Adipose tissue (tissue), 3 donors: ENCODE results near the gene HOXA4. TPM values are rescaled to one million over a fixed set of nuclear protein-coding genes. Genes with fewer than 3 reads are reported as not detected.

ENCODE experiments used
- H3K27ac ChIP-seq: one replicate; pipeline ENCODE4 v1.5.1; 2013; ENCODE audit warnings: low read depth, low read length
- WGBS, 3 donors: extraction: QIAGEN DNeasy Blood & Tissue Kit; methylation state at CpG; one replicate each; pipeline ENCODE4 v1.1.7; 2013; 5-methylcytosine and 5-hydroxymethylcytosine counted together
- polyA plus RNA-seq, 3 donors: library from polyadenylated mRNA; stranded (reverse); fragments of 200-250 nt; gene quantifications; one replicate each; pipeline ENCODE4 v1.2.3, GENCODE V29; 2013
- donor health status: healthy with polysubstance abuse.
- donor health status: Bipolar disorder and iron deficiency.
- donor health status: healthy.

HOXA4 gene
- polyA plus RNA-seq, 3 donors: 1.2 to 19.8 (median 4.9) TPM

DNA sequence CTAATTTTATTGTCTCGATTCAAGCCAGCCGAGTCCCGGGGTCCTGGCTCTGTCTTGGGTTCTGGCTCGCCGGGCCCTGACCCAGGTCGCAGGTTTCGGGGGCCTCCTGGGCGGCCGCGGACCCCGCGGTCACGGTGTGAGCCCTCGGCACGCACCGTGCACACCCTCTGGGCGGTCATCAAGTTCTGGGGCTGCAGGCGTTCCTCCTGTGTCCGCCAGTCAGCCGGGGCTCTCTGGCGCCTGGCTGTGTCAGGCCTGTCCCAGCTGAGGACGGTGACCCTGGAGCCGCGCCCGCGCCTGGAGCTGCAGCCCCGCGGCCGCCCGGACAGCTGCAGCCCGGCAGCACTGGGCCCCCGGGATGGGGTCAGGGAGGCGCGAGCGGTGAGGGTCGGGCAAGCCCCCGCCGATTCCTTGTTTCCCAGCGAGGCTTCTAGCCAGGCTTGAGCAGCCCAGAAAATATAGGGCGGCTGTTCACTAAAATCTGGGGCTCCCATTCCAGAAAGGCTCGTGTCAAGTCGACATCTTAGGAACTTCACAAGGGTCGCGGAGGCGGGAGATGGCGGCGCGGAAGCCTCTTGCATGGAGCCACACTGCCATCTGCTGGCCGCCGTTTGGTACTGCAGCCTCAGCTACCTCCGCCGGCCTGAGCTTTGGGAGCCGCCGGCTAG, 30.1 kb upstream of the HOXA4 start:
- H3K27ac ChIP-seq: no peak overlapping the region
- 1 to 2% (median 2%) methylated on average over 53 to 54 of the region's 54 CpGs for WGBS, 3 donors

DNA sequence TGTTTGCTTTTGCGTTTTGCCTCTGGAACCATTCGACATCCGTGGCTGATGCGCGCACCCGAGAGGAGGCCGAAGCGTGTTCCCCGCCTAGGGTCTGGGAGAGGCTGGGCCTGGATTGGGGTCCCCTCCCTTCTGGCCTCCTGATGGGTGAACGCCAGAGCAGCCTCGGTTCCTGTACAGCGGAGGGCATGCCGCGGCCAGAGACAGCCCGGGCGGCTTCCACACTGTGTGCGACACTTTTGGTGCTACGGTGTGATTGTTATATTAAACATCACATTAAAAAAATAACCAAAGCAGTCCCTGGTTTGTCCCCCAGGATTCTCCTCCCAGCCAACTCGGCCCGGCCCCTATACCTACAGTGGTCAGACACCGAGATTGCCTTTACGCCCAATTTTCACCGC, 29.6 kb upstream of the HOXA4 start:
- 27 to 42% (median 35%) methylated on average over 23 of the region's 23 CpGs for WGBS, 3 donors
- H3K27ac ChIP-seq: no peak overlapping the region

DNA sequence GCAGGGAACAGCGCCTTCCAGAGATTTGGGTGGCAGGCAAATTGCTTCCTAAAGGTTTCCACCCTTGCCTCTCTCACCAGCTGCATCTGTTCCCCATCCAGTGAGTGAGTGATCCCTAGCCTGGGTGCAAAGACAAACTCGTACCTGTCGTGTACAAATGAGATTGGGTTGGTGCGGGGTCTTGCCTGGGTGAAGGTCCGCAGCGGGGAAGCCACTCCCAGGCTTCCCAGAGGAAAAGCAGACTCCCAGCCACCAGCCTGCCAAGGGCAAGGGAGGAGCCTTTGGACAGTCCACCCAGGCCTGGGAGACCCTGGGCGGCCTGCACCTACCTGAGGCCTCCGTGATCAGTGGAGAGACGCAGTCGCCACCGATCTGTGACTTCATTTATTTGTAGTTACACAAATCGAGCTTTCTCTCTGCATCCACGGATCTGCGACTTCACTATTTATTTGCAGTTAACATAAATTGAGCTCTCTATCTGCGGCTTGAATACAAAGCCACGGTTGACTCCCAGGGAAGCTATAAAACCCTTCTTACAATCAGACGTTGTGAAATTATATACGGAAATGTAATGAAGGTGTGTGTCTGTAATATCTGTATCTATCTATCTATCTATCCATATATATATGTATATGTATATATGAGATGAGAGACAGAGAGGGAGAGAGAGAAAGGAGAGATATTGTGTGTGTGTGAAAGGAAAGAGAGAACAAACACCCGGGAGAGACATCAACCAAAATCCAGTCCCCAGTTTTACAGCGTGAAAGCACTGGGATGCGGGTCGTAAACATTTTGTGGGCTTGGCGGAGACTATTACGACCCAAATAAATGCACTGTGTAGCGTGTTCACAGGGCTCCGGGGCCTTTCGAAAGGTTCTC, 28.9 kb upstream of the HOXA4 start:
- WGBS, 3 donors: 44 to 58% (median 55%) methylated on average over 27 of the region's 27 CpGs
- H3K27ac ChIP-seq: no peak overlapping the region

DNA sequence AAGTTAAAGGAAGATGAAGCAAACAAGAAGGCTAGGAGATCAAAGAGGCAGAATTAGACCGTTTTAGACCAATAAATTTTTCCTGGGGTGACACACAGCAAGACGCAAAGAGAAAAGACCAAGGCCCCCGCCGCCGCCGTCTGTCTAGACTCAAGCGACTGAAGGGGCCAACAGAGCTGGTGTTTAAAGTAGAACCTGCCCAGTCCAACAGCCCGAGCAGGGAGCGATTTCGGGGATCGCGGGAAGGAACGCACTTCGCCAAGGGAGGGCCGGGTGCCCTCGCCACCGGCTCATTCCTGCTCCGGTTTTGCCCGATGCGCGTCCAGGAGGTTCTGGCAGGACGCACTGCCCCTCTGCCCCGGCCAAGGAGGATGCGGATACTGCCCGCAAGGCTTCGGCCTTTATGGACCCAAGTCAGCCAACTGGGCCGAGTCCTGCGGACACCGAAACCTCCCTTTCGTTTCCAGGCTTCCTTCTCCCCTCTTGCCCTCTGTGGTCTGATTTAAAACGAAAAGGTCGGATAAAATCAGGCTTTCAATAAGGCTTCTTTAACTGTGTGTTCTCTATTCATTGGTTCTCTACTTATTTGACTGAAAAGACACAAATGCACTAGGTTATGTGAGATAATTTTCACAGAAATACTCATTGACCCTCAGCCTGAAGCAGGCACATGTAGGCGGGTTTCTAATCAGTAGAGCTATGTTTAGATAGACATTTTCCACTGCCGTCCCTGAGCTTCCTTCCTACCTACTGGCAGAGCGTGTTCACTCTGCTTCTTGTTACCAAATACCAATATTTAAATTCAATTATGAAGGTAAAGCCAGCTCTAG, 28.1 kb upstream of the HOXA4 start:
- no peak overlapping the region for H3K27ac ChIP-seq
- WGBS, 3 donors: 26 to 53% (median 45%) methylated on average over 35 of the region's 35 CpGs

DNA sequence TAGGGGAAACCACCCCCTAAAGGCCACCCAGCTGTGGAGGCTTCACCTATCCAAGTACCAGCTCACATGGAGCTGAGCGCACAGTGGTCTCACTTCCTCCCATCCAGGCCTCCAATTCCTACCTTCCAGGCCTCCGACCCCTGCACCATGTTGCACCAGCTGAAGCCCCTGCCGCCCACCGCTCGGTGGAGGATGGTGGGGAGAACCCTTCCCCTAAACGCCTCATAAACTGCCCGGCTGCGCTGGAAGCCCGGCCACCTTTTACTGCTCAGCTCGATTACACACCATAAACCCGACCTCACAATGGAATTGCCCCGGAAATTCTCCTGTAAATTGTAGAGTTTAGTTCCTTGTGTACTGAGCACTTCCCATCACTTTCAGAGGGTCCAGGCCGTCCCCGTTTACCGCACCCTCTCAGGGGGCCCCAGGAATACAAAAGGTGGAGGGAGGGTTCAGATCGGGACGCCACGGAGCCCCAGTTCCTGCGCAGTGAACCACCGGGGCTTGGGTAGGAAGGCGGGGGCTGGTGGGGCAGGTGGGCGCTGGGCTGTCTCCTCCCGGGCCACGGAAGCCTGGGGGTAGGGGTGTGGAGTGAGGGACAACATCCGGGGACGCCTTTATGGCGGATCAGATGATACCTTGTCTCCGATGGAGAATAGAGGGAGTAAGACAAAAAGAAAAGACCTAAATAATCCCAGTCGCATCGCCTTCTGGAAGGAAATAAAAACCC, 27.3 kb upstream of the HOXA4 start:
- H3K27ac ChIP-seq: no peak overlapping the region
- WGBS, 3 donors: 14 to 60% (median 29%) methylated on average over 30 of the region's 30 CpGs

DNA sequence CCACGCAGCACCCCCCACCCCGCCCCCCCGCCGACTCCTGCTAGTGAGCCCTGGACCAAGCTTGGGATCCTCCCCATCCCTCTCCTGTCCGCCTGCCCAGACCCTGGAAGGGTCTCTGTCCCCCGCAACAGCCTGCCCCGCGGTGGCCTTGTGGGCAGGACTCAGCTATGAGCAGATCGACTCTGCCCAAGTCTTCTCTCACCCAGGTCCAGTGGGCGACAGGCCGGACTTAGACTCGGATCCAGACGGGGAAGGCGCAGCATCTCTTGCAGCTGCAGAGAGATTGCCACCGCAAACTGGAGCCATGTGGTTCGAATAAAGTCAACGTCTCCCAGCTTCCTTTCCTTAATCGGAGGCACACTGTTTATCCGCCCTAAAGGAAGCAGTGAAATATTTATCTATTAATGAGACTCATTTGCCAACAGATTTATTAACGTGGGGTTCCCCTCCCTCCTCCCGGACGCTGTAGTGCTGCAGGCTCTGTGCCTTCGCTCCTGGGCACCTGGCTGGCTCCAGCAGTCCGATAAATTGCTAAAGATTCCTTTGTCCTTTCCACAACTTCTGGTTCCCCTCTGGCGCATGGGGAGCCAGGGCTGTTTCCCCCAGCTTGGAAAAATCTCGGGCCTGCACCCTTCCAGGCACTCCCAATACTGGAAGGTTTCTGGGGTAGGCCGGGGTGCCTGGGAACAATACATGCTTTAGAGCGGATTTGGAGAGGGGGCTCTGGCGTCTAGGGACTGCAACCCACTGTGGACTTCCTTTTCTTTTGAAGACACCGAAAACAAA, 26.6 kb upstream of the HOXA4 start:
- WGBS, 3 donors: 13 to 23% (median 16%) methylated on average over 30 of the region's 30 CpGs

DNA sequence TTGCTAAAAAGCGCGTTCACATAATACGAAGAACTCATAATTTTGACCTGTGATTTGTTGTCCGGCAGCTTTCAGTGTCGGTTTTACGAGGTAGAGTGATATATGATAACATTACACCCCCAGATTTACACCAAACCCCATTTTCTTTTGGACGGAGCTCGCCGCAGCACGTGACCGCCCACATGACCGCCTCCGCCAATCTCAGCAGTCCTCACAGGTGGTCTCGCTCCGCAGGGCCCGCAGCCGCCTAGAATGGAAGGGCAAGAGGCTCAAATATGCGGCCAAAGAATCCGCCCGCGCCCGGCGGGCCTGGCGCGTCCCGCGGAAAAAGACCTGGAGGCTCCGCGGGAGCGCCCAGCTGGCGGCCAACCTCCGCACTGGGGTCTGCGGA, 25.9 kb upstream of the HOXA4 start, which contains the start of gene HOXA7:
Gene HOXA7, minus strand, starts transcription at position 168 of the 391 bp plus-strand sequence. Its CDS starts 130 bp downstream, at position 38.
- no peak within 1 kb of the TSS for H3K27ac ChIP-seq

More for the DNA sequence above, 26.6 kb upstream of the HOXA4 start:
- no peak overlapping the region for H3K27ac ChIP-seq

DNA sequence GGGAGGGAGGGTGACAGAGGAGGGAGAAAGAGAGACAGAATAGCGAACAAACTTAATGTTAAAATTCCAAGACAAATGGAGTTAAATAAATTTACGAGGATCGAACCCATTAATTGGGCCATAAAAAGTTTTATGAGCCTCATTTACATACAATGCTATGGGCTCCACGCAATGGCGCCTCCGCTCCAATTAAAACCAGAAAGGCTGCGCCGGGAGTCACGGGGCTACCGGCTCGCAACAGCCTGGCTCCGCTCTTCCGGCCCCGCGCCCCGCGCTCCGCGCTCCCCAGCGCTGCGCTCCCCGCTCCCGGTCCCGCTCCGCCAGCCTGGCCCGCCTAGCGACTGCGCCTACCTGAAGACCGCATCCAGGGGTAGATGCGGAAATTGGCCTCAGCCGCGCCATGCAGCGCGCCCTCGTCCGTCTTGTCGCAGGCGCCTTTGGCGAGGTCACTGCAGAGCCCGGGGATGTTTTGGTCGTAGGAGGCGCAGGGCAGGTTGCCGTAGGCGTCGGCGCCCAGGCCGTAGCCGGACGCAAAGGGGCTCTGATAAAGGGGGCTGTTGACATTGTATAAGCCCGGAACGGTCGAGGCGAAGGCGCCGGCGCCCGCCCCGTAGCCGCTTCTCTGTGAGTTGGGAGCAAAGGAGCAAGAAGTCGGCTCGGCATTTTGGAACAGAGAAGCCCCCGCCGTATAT, 25.4 kb upstream of the HOXA4 start:
- H3K27ac ChIP-seq: no peak overlapping the region

More for the DNA sequence above, 25.9 kb upstream of the HOXA4 start, which contains the start of gene HOXA7:
- WGBS, 3 donors: 0 to 4% (median 1%) methylated on average over 33 of the region's 33 CpGs

DNA sequence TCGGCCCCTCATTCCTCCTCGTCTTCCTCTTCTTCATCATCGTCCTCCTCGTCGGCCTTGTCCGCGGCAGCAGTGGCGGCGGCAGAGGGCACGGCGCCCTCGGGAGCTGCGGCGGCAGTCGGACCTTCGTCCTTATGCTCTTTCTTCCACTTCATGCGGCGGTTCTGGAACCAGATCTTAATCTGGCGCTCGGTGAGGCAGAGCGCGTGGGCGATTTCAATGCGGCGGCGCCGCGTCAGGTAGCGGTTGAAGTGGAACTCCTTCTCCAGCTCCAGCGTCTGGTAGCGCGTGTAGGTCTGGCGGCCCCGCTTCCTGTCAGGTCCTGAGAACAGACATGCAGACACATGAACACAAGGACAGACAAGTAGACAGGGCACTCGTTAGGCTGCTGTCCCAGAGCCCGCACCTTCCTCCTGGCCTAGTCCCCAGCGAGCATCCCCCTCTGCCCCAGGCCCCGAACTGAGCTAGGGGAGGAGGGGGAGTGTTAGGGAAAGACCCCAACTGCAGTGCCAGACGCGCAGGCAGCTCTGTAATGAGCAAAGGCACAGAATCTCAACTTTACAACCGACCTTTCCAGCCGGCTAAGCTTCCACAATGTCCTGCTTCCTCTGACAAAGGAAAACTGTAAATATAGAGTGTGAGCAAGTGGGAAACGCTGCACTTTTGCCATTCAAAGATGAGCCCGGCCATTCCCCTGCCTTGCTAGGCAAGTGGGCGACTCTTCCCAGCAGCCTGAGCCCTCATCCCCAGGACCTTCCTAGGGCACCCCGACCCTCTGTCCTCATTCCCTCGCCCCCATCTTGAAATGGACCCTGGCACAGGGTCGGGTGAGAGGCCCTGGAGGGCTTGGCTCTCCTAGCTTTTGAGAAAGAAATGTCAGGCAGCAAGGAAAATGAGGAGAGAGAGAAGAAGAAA, 24.6 kb upstream of the HOXA4 start:
- WGBS, 3 donors: 13 to 38% (median 24%) methylated on average over 48 of the region's 48 CpGs
- H3K27ac ChIP-seq: no peak overlapping the region

More for the DNA sequence above, 25.4 kb upstream of the HOXA4 start:
- 1 to 3% (median 2%) methylated on average over 63 of the region's 63 CpGs for WGBS, 3 donors

DNA sequence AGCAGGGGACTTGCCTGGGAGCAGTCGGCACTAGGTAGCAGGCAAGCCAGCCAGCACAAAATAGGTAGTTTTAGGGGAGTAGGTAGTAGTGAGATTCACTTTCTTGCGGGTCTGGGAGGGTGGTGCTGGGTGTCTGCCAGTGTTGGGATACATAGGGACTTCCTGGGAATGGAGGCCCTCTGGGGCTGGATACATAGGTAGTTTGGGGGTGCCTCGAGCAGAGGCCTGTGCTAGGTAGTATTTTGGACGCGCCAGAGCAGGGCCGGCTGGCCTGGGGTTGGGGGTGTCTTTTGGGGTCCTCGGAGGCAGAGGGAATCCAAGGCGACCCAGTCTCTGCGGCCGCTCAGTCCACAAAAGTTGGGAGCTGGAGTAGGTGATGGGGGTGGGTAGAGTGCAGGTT, 23.8 kb upstream of the HOXA4 start:
- WGBS, 3 donors: 27 to 66% (median 59%) methylated on average over 10 of the region's 10 CpGs
- no peak overlapping the region for H3K27ac ChIP-seq

DNA sequence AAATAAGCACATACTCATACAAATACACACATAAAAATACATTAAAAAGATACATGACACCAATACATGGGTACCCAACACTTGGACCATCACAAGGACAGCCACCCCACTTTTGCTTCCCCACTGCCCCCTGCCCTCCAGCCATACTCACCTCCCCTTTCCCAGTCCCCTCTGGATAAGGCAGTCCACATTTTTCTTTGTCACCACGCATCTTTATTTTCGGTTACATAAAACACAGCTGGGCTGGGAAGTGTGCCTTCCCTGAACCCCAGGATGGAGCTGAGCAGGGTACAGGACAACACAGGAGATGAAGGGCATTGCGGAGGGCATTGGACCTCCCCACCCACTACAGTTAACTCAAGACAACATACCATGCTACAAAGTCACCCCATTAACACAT, 23.0 kb upstream of the HOXA4 start:
- 34 to 79% (median 78%) methylated on average over 3 of the region's 3 CpGs for WGBS, 3 donors
- H3K27ac ChIP-seq: no peak overlapping the region

DNA sequence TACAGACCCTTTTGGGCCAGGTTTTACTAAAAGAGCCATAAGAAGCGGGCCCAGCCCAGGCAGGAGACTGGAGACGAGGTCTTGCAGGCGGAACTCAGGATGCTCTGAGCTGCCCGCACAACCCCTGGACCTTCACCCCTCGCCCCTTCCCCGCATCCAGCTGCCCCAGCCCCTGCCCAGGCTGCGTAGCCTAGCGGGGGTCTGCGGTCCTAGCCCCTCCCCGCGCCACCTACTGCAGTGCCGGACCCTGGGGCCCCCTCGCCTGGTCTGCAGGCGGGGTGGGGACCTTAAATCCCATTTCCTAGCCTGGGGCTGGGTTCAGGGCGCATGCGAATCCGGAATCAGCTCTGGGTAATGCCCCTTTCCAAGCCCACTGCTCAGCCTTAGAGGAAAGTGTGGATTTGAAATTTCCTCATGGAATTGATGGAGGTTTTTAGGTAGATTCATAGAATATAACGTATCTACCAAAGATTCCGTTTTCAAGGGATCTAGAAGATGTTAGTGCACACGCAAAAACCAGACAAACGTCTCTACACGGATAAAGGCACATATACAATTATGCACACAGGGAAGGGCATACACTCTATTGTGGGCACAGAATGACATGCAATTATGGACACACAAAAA, 22.4 kb upstream of the HOXA4 start:
- 15 to 32% (median 27%) methylated on average over 22 of the region's 22 CpGs for WGBS, 3 donors
- no peak overlapping the region for H3K27ac ChIP-seq

DNA sequence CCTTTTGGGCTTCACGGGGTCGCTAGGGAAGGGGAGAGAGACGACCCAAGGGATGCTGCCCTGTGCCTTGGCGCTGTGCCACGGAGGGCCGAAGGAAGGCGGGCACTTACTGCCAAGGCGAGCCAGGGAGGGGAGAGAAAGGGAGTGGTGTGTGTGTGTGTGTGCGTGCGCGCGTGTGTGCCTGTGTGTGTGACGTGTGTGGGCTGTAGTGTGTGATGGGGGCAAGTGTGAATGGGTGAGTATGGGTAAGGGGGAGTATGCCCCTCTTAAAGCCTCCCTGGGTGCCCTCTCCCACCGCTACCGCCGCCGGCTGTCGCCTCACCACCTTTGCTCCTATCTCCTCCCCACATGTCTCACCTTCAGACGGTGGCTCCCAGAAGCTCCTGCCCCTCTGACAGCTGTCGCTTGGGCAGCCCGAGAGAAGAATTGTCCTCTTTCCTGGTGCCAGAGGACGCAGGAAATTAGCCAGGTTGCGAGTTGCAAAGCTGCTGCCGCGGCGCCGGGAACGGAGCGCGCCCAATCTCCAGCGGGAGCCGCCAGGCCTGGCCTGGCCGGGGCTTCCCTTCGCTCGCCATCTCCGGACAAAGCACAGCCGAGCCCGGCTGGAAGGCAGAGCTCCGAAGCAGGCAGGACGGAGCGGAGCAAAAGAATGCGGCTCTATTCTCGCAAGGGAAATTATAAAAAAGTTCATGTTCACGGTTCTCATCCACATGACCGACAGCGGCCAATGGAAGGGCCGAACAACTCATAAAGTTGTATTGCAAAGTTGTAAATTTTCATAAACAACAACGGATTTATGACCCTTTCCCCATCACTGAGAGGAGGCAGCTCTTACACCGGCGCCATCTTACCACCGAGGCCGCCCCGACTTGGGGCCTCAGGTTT, 21.6 kb upstream of the HOXA4 start, which contains the start of gene HOXA3:
Gene HOXA3, minus strand, starts transcription at position 653 of the 885 bp plus-strand sequence. CDS start 41,943 bp downstream, outside the sequence.
- WGBS, 3 donors: 2 to 6% (median 5%) methylated on average over 50 to 51 of the region's 53 CpGs
- no peak within 1 kb of the TSS for H3K27ac ChIP-seq

DNA sequence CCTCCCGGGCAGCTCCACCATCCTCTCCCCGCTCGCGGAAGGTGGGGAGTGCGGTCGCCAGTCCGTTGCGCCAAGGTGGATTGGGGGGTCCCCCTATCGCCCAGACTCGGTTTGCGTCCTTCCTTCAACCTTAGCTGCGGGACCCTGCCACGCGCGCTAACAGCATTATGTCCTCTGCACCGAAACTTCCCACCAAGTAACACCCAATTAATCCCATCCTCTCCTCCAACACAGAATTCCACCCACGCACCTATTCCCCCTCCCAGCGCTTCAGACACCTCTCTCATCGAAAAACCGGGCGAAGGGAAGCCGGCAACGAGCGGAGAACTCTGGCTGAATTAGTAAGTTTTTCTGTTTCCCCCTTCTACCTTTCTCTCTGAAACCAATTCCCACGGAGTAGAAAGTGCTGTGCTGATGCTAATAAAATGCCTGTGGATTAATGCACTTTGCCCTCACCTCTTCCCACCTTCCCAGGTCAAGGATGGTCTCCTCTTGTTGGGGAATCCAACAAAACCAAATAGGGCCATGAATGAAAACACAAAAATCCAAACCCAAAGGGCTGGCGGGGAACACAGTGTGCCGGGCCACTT, 20.9 kb upstream of the HOXA4 start:
- no peak overlapping the region for H3K27ac ChIP-seq
- WGBS, 3 donors: 1 to 6% (median 4%) methylated on average over 27 of the region's 27 CpGs
